ENCODE results near the gene FIBCD1.

The FIBCD1 gene

GRCh38 chr9:130860458-130861316 lies 78.4 kb downstream of the FIBCD1 start:
- no peak for DNase-seq (ENCODE audit: low read depth in 2 of 2)

GRCh38 chr9:130858739-130859705 lies 80.0 kb downstream of the FIBCD1 start:
- no peak for DNase-seq (ENCODE audit: low read depth in 2 of 2)

DNA sequence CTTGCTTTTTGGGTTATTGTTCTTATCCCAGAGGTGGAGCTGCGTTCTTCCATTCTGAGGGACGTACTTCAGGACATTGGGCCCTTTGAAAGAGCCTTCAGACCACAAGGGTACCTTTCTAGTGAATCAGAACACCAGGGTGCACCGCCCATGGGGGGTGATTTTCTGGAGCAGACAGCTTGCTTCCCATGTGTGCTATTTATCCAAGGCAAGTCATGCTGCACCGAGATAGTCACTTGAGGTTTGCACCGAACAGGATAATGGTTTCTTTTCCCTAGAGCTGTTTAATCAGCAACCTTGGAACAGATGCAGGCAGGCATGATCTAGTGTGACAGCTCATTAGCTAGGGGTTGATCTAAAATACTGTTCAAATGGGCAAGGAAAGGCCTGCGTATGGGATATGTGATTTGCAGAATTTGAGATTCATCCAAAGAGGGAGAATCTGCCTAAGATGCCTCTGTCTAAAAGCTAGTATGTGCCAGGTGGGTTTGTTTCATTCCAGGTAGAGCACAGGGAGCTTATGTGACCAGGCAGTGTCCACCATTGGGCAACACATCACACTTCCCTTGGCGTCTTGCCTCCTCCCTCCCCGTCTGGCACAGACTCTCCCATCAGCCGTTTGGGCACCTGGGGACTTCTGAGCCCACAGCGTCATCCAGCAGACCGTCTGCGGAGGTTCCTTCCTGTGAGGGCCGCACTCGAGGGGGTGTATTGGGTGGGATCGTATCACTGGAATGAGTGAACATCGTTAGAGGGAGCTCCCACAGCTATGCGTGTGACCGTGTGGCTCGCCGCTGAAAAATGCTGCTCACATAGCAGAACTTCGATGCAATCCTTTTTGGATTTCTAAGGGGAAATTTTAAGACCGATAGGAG lies 80.9 kb downstream of the FIBCD1 start:
- DNase-seq (ENCODE audit: low read depth in 2 of 2), result no peak

DNA sequence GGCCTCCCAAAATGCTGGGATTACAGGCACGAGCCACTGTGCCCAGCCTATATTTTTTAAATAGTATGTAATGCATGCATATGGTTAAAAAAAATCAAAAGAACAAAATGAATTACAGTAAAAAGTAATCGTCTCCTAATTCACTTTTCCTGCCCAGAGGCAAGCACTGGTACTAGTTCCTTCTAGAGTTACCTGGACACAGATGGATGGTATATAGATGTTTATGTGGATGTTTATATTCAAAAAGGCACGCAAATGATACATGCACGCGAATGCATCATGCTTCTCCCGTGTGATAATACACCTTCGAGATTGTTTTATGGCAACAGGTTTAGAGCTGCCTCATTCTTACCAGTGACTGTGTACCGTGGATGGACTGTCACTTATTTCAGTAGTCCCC lies 82.6 kb downstream of the FIBCD1 start:
- DNase-seq (ENCODE audit: low read depth in 2 of 2), result no peak

GRCh38 chr9:130854835-130855234 lies 84.2 kb downstream of the FIBCD1 start:
- no peak for DNase-seq (ENCODE audit: low read depth in 2 of 2)

DNA sequence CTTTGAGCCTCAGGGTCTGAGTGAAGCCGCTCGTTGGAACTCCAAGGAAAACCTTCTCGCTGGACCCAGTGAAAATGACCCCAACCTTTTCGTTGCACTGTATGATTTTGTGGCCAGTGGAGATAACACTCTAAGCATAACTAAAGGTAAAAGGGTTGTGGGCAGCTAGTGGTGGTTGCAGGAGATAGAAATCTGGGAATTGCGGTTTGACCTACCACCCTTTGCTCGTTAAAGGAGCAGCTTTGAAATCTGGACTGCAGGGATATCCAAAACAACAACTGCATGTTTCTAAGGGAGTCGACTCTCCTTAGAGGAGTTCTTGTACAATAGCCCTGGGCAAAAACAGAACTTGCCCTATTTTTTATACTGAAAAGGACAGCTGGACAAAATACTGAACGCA lies 85.0 kb downstream of the FIBCD1 start:
- DNase-seq (ENCODE audit: low read depth in 2 of 2), result no peak

GRCh38 chr9:130852801-130853200 lies 86.2 kb downstream of the FIBCD1 start:
- no peak for DNase-seq (ENCODE audit: low read depth in 2 of 2)
